ENCODE data around the gene REC8.

REC8 gene

GRCh38 chr14:24150993-24151392 is 20.9 kb upstream of the REC8 start:
- H3K4me3 ChIP-seq (ENCODE audit: low read length): no peak overlapping the region
- no peak for DNase-seq (ENCODE audit: low read depth)
- no peak for TF ChIP-seq CTCF (conservative IDR thresholded peaks at IDR 0.05; ENCODE audit: low read length)

- no peak for TF ChIP-seq CTCF (conservative IDR thresholded peaks at IDR 0.05; ENCODE audit: low read length)
- H3K4me3 ChIP-seq (ENCODE audit: low read length): no peak overlapping the region
Observed at GRCh38 chr14:24151404-24152080, 20.3 kb upstream of the REC8 start.

GRCh38 chr14:24155100-24155499 is 16.8 kb upstream of the REC8 start:
- no peak overlapping the region for H3K4me3 ChIP-seq (ENCODE audit: low read length)
- no peak for DNase-seq (ENCODE audit: low read depth)
- TF ChIP-seq CTCF (conservative IDR thresholded peaks at IDR 0.05; ENCODE audit: low read length): no peak

More at GRCh38 chr14:24151404-24152080, 20.3 kb upstream of the REC8 start:
- no peak for DNase-seq (ENCODE audit: low read depth)

- no peak overlapping the region for H3K4me3 ChIP-seq (ENCODE audit: low read length)
- no peak for DNase-seq (ENCODE audit: low read depth)
- no peak for TF ChIP-seq CTCF (conservative IDR thresholded peaks at IDR 0.05; ENCODE audit: low read length)
Observed at GRCh38 chr14:24156840-24157239, 15.0 kb upstream of the REC8 start.

GRCh38 chr14:24157331-24157730 is 14.5 kb upstream of the REC8 start:
- no peak overlapping the region for H3K4me3 ChIP-seq (ENCODE audit: low read length)
- no peak for TF ChIP-seq CTCF (conservative IDR thresholded peaks at IDR 0.05; ENCODE audit: low read length)
- DNase-seq (ENCODE audit: low read depth): no peak

GRCh38 chr14:24159777-24160498 is 11.9 kb upstream of the REC8 start:
- TF ChIP-seq CTCF (conservative IDR thresholded peaks at IDR 0.05; ENCODE audit: low read length): no peak
- DNase-seq (ENCODE audit: low read depth): no peak
- no peak overlapping the region for H3K4me3 ChIP-seq (ENCODE audit: low read length)

- no peak for TF ChIP-seq CTCF (conservative IDR thresholded peaks at IDR 0.05; ENCODE audit: low read length)
- no peak overlapping the region for H3K4me3 ChIP-seq (ENCODE audit: low read length)
- no peak for DNase-seq (ENCODE audit: low read depth)
Observed at GRCh38 chr14:24160499-24160849, 11.4 kb upstream of the REC8 start.

All from AG10803 (cell line).